KBM-7 (cell line): Measurements from ENCODE around the gene CST4.
"Not testable (repeated sequence)": the region's sequence is repeated elsewhere in the genome, so short reads cannot be mapped to it uniquely, and the experiment has no call there.

ENCODE experiments used
- DNase-seq: peaks from one replicate; pipeline ENCODE4 v3.0.0-alpha.2; 2015
- in situ Hi-C: fragments of 300-500 bp; cut with MboI; formaldehyde crosslinking; loops from 2 replicates; pipeline ENCODE4 v1.14.3; 2020; ENCODE audit warnings: low sequenced_read_pairs, low pct_unique_long_range_greater_than_20kb, mixed read lengths

The CST4 gene, protein sequence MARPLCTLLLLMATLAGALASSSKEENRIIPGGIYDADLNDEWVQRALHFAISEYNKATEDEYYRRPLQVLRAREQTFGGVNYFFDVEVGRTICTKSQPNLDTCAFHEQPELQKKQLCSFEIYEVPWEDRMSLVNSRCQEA

DNA sequence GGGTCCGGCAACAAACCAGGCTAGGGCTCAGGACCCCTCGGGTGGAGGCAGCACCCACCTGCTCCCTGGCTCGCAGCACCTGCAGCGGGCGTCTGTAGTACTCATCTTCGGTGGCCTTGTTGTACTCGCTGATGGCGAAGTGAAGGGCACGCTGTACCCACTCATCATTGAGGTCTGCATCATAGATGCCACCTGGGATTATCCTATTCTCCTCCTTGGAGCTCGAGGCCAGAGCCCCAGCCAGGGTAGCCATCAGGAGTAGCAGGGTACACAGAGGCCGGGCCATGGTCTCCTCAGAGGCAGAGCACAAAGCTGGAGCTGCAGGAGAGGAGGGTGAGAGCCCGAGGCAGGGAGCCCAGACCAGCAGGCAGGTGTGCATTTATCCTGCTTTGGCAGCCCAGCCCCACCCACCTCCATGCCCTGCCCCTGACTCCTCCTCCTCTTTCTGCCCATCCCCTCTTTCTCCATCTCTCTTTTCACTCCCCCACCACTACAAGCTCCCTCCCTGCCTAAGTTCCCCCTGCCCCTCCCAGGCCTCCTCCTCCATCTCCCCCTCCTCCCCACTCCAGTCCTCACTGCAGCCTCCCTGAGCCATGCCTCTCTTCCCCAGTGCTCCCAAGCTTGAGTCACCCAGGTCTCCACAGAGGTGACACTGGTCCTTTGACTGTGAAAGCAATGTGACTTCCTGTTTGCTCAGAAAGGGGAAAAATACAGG is at the start of gene CST4:
CST4 (minus strand) TSS at position 355 of the 715 bp plus-strand sequence; CDS start at position 286, 69 bp downstream.
- in situ Hi-C loops, DNase-seq: not testable (repeated sequence)

DNA sequence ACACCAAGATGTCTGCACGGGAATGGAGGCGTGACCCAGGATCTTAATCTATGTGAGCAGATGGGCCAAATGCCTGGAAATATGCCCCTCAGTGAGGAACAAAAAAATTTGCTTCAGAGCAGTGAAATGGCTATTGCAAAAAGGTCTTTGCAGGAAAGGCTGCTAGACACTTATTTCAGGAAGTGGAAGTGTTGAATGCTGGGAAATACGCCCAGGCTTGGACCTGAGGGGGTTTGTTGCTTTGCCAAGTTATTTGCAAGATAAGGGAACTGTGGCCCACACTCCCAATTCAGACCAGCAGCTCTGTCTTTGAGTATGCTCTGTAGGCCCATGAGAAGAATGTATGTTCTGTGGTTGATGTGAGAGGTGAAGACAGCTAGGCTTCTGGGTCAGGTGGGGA is 46.6 kb upstream of the CST4 start:
- in situ Hi-C loops, DNase-seq: not testable (repeated sequence)

DNA sequence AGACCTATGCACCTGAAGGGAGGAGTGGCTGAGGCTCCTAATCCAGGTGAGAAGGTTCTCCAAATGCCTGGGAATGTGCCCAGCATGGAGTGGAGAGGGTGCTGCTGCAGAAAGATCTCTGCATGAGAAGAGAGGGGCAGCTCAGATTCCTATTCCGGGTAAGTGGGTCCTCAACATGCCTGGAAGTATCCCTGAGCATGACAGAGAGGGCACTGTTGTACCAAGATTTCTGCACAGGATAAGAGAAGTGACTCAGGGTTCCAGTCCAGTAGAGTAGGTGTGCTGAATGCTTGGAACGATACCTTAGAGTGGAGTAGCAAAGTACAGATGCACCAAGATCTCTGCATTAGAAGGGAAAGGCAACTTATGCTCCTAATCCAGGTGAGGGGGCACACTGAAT is 46.1 kb upstream of the CST4 start:
- DNase-seq, in situ Hi-C loops: not testable (repeated sequence)

DNA sequence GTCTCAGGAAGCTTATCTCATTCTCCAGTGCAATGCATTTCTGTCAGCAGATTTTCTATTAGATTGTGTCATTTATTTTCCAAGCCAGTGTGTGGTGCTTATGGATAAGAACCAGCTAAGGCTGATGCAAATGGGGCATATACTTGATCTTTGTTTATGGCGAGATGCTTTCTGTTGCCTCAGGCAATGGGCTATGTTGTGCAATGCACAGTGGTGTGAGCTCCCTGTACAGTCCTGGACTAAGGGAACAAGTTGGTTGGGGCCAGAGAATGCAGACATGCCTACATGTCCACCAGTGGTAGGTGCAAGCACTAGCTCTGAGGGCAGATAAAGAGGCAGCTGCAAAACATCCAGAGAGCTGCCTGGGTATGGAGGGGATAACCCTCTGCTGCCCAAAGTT is 45.6 kb upstream of the CST4 start:
- DNase-seq, in situ Hi-C loops: not testable (repeated sequence)

DNA sequence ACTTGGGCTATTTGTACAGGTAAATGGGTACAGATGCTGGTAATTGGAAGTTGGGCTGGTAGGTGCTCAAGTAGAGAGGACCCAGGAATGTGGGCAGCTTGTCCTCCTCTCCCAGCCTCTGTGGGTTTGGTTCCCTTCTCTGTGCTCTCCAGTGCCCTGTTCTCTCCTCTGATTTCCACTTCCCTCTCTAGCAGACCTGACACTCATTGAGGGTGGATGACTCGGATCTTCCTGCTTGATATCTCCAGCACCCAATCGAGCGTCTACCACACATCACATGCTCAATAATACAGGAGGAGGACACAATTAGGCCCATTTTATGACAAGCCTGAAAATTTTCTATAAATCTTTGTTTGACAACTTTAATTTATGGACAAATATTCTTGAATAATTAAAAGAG is 38.2 kb upstream of the CST4 start:
- in situ Hi-C loops = no loop called here
- no peak for DNase-seq

DNA sequence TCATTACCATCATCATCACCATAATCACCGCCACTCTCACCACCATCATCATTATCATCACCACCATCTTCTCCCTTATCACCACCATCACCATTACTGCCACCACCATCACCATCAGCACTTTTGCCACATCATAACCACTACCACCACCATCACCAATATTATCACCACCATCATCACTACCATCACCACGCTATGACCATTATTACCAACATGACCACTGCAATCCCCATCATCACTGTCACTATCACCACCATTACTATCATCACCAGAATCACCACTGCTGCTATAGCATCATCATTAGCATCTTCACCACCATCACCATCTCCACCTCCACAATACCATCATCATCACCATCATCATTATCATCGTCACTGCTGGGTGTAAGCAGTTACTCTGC is 36.3 kb upstream of the CST4 start:
- DNase-seq = no peak
- in situ Hi-C loops = no loop called here

DNA sequence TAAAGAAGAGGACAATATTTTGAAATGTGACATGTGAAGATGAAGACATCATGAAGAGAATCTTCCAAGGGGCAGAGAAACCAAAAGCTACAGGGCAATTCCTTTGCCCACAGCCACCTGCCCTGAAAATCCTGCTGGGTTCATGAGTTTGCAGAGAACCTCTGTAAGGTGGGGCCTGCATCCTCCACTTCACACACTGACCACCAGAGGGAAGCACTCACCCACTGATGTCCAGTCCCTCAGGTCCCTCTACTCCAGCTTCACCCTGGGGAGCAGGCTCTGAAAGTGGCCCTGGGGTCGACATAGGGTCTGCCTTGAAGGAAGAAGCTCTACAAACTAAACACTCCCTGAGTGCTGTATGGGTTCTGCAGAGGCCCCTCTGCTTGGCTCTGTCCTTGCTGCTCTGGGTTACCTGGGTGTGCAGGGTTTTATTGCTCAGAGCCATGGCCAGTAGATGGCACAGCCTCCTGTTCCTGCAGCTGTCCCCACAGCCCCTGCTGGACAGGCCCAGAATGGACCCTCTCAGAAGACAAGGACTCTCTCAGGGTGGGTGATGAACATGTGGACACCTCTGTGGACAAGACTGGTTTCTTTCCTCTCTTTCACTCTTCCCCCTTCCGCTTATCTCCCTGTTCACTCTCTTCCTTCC is 34.9 kb upstream of the CST4 start:
- DNase-seq = peak; percentile 5

DNA sequence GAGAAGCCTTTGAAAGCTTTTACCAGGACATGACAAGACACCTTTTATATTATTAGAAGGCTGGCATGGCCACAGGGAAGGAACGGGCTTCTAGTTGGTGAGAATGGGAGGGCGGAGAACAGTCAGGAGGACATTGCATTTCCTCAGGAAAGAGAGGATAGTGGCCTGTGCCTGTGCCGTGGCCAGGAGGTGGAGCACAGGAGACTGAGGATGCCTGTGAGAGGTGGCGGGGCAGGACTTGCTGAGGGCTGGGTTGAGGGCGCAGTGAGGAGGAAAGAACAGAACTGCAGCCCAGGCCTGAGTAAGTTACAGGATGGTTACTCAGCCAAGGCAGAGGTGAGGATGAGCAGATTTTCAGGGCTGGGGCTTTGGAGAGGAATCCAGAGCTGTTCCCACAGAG is 34.0 kb upstream of the CST4 start:
- in situ Hi-C loops, DNase-seq: not testable (repeated sequence)

More for the DNA sequence above, 34.9 kb upstream of the CST4 start:
- in situ Hi-C loops = not testable (repeated sequence)

DNA sequence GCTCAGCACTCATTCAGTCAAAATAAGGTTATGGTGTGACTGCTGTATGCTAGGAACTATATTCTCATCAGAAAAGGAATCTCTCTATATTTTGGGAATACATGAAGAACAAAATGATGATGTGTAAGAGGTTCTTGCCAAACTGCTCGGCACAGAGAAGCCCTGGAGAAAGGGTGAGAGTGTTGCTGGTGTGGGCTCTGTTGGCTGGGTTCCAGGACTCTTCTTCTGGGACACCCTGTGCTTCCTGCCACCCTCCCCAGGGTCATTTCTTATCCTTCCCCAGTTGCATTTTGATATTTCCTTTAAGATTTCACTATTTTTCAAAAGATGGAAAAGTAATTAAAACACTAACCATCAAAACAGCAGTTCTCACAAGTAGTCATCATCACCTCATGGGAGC is 33.1 kb upstream of the CST4 start:
- DNase-seq = no peak
- in situ Hi-C loops = no loop called here

DNA sequence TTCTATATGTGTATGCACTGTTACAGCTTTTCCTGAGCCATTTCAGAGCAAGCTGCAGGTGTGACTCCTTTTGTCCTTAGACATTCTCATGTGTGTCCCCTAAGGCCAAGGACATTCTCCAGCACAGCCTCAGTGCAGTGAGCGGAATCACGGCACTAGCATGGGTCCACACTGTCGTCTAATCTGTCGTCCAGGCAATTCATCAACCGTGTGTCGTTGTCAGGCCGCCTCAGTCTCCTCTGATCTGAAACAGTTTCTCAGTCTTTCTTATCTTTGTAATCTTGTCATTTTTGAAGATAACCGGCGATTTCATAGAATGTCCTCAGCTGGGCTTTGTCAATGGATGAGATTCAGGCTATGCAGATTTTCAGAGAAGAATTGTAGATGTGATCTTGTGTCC is 30.5 kb upstream of the CST4 start:
- in situ Hi-C loops, DNase-seq: not testable (repeated sequence)

DNA sequence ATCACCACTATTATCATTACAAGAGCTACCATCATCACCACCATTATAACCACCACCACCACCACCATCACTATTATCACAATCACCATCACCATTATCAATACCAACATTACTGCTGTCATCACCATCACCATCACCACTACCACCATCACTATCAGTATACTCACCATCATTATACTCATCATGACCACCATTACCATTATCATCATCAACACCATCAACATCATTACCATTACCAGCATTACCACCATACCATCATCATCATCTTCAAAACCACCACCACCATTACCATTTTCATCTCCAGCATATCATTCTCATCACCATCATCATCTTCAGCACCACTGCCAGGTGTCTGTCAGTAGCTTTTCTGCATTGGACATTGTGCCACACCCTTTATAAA is 22.9 kb upstream of the CST4 start:
- DNase-seq, in situ Hi-C loops: not testable (repeated sequence)

DNA sequence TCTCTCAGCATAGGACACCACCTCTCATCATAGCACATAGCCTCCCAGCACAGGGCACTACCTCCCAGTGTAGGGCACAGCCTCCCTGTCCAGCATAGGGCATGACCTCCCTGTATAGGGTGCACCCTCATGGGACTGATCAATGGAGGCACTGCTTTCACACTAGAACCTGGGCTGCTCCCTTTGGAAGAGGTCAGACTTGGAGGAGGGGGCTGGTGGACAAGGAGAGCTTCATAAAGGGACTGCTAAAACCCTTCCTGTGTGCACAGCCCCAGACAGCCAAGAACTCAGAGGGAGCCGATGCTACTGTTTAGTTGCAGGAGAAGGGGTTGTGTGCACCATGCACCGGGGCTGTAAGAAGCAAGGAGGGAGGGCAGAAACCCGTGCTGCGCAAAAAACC is 21.9 kb upstream of the CST4 start:
- in situ Hi-C loops = no loop called here
- no peak for DNase-seq

DNA sequence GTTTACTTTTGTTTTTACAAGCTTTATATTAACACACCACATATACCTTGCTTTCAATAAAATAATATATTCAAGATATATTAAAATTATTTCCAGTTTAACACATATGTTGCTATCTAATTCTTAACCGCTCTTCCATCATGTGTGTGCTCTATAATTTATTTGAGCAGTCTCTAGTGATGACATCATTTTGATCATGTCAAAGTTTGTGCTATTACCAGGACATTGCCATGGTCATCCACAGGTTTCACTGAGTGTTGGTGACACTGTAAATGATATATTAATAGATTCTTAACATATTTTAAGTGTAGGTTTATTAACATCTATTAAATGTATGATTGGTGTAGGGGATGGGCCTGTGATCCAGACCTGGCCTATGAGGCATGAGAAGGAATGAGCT is 17.1 kb upstream of the CST4 start:
- DNase-seq = no peak
- in situ Hi-C loops = no loop called here

DNA sequence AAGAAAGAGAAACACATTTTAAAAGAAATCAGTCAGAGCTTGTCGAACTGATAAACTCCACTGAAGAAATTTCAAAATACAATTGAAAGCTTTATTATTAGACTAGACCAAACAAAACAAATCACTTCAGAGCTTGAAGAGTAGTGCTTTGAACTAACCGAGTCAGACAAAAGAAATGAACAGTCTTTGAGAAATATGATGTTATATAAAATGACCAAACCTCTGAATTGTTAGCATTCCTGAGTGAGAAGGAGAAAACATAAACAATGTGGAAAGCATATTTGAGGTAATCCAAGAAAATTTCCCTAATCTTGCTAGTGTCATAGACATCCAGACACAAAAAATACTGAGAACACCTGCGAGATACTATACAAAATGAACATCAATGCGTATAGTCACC is 13.2 kb upstream of the CST4 start:
- in situ Hi-C loops = no loop called here

DNA sequence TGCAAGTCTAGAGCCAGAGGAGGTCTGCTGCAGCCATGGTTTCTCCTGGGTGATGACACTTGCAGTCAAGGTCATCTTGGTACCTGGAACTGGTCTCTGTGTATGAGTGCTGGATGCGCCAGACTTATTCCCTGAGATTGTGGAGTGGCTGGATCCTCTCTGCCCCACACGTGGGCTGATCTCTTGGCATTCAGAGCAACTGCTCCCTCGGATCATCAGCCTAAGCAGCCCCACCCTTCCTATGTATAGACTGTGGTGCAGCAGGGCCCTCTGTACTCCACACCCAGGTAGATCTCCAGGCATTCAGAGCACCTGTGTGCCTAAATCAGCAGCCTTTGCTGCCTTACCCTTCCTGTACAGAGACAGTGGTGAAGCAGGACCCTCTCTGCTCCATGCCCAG is 12.1 kb upstream of the CST4 start:
- DNase-seq = no peak
- in situ Hi-C loops = no loop called here

More for the DNA sequence above, 13.2 kb upstream of the CST4 start:
- DNase-seq = no peak

DNA sequence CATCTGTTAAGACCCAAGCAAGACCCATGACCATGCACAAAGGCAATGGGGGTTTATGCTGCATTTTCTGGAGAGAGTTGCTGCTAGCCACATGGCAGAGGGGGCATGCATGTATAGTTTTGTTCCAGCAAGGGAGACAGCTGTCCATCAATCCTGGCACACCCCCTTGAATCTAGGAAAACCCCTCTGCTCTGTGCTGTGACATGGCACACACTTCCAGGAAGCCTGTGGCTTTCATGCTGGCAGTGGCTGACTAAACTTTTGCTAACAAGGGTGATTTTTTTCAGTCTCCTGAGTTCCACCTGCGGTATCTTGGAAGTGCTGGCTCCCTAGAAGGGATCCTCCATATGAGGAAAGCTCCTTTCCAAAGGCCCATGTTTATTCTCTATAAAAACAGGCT is 9.1 kb upstream of the CST4 start:
- in situ Hi-C loops = no loop called here
- no peak for DNase-seq

DNA sequence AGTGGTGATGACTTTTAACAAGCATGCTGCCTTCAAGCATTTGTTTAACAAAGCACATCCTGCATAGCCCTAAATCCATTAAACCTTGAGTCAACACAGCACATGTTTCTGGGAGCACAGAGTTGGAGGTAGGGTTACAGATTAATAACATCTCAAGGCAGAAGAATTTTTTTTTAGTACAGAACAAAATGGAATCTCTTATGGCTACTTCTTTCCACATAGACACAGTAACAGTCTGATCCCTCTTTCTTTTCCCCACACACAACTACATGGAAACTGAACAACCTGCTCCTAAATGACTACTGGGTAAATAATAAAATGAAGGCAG is 6.2 kb upstream of the CST4 start:
- in situ Hi-C loops = not testable (repeated sequence)

DNA sequence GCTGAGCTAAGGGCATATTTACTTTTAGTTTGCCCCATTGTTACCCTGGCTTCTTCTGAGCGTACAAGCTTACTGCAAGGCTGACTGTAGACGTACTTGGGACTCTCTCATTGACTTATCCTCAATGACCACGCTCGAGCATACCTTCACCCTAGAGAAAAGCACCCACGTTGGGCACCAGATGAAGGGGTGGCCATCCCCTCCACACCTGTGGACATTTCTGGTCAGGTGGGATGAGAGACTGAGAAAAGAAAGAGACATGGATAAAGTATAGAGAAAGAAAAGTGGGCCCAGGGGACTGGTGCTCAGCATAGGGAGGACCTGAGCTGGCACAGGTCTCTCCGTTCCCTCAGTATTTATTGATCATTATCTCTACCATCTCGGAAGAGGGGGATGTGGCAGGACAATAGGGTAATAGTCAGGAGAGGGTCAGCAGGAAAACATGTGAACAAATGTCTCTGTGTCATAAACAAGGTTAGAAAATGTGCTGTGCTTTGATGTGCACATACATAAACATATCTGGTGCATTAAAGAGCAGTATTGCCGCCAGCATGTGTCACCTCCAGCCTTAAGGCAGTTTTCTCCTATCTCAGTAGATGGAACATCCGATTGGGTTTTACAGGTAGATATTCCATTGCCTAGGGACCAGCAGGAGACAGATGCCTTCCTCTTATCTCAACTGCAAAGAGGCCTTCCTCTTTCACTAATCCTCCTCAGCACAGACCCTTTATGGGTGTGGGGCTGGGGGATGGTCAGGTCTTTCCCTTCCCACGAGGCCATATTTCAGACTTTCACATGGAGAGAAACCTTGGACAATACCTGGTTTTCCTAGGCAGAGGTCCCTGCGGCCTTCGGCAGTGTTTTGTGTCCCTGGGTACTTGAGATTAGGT is 5.6 kb upstream of the CST4 start:
- in situ Hi-C loops, DNase-seq: not testable (repeated sequence)

More for the DNA sequence above, 6.2 kb upstream of the CST4 start:
- DNase-seq = not testable (repeated sequence)

DNA sequence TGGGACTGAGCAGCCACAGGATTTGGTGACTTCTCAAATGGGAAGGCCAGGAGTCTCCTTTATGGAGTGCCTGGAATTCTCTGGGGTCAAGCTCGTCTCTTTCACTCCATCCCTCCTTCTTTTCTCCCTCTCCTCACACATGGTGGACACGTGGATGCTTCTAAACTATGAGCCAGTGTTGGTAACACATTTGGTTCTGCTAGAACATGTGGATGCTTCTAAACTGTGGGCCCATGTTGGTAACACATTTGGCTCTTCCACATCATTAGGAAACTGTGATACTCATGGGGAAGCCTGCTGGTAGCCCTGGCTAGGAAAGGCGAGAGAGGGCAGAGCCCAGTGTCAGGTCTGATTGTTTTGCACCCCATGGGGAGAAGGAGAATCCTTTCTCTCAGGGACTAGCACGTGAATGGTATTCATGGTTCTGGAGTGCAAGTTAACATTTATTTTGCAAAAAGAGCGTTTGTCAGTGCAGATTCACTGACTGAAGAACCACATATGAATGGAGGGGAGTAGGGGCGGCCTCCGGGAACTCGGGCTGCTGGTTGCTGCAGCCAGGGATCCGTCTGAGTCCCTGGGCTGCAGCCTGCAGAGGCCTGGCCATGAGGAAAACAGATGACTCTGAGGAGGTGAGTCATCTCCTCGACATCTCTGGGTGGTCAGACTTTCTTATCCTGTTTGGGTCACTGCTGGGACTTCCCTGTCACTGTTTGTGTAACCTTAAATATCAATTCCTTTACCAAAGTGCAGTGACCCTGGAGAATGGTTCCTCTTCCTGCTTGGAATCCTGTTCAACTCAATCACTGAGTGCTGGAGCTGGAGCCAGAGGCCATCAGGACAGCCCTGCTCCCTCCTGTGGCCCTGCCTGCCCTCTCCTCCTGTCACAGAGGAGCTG is 4.1 kb upstream of the CST4 start:
- DNase-seq, in situ Hi-C loops: not testable (repeated sequence)
